K562 (cell line): Measurements from ENCODE around the gene GRAMD4. TPM values are rescaled to one million over a fixed set of nuclear protein-coding genes. Genes with fewer than 3 reads are reported as not detected.

Source experiments
- ATAC-seq: fragments of 200-7000 bp; cut with Tn5 transposase; 3 replicates; pipeline ENCODE4 v1.9.1; 2020; ENCODE audit warnings: moderate library complexity
- BruUV-seq: library from RNA; stranded (reverse); fragments of 400-500 nt; replicated peaks from 2 replicates; lab custom pipeline; 2021; lab: Mats Ljungman, UMichigan
- CTCF ChIA-PET: fragments of 300-600 bp; formaldehyde crosslinking; extraction: SDS; loops from one replicate; lab custom pipeline; 2021; ENCODE audit warnings: low intra/inter-chr PET ratio; lab: Yijun Ruan, JAX
- POLR2A ChIA-PET: fragments of 300-600, 350-650 bp; sonication (Branson Sonifier 250); formaldehyde crosslinking; extraction: SDS; loops from one replicate; lab custom pipeline; 2021; ENCODE audit warnings: antibody characterized with exemption, inconsistent platforms; lab: Yijun Ruan, JAX
- DNase-seq, 4 experiments: peaks; one replicate each; pipeline versions ENCODE4 v3.0.0 to v3.0.0-alpha.2; 2011 to 2018; ENCODE audit warnings: low spot score in 3 of 4, mixed read lengths in 3 of 4; ENCODE audit errors: extremely low read depth in 1 of 4
- FAIRE-seq: peaks from 2 replicates; lab custom pipeline; 2011; peaks lifted over from hg19 to GRCh38; lab: Jason Lieb, UNC
- H2AFZ ChIP-seq: 2 replicates; pipeline ENCODE4 v1.6.0; 2011; ENCODE audit warnings: low read depth, low read length, control low read depth, inconsistent platforms
- H3K27ac ChIP-seq: fragments of 200-600 bp; 3 replicates; pipeline ENCODE4 v1.8.0; 2011; ENCODE audit warnings: low read depth, mild to moderate bottlenecking, control low read depth, inconsistent platforms, low read length, moderate library complexity, mixed read lengths; ENCODE audit errors: extremely low read depth
- H3K27me3 ChIP-seq, 2 experiments: fragments of 300-600 bp in 1 of 2; 2 replicates in 1 of 2; 3 replicates in 1 of 2; pipeline versions ENCODE4 v1.6.0 to v1.8.0; 2011; ENCODE audit warnings: inconsistent platforms in 2 of 2, low read length in 2 of 2, mild to moderate bottlenecking in 1 of 2, mixed read lengths in 1 of 2, moderate library complexity in 1 of 2; ENCODE audit not compliant: control insufficient read depth in 2 of 2, insufficient read depth in 2 of 2
- H3K36me3 ChIP-seq: fragments of 300-600 bp; 3 replicates; pipeline ENCODE4 v1.8.0; 2011; ENCODE audit warnings: mild to moderate bottlenecking, low read length, inconsistent platforms; ENCODE audit not compliant: control insufficient read depth, insufficient read depth
- H3K4me1 ChIP-seq, 2 experiments: fragments of 200-600 bp in 1 of 2; replicated peaks in 1 of 2; 2 replicates in 1 of 2; 3 replicates in 1 of 2; pipeline versions ENCODE4 v1.5.1 to v1.8.0; 2011; ENCODE audit warnings: inconsistent platforms in 2 of 2, low read length in 2 of 2, mild to moderate bottlenecking in 1 of 2, mixed read lengths in 1 of 2, moderate library complexity in 1 of 2; ENCODE audit not compliant: control insufficient read depth in 2 of 2, insufficient read depth in 2 of 2
- H3K4me2 ChIP-seq: 2 replicates; pipeline ENCODE4 v1.6.1; 2011; ENCODE audit warnings: low read length, control low read depth, inconsistent platforms, mixed read lengths; ENCODE audit not compliant: insufficient read depth
- H3K4me3 ChIP-seq: fragments of 200-600 bp; sonication (generic), shearing (Covaris generic); 2 replicates; pipeline ENCODE4 v1.5.1; 2016; ENCODE audit warnings: control low read depth, inconsistent platforms
- H3K79me2 ChIP-seq: fragments of 200-600 bp; 3 replicates; pipeline ENCODE4 v1.8.0; 2011; ENCODE audit warnings: low read length, inconsistent platforms; ENCODE audit not compliant: control insufficient read depth, insufficient read depth
- H3K9ac ChIP-seq, 2 experiments: 2 replicates each; pipeline versions ENCODE4 v1.6.0 to v1.6.1; 2011; ENCODE audit warnings: low read depth in 2 of 2, low read length in 2 of 2, control low read depth in 1 of 2, inconsistent platforms in 1 of 2, mild to moderate bottlenecking in 1 of 2, mixed read lengths in 1 of 2; ENCODE audit not compliant: insufficient read depth in 1 of 2
- H3K9me1 ChIP-seq: one replicate; pipeline ENCODE4 v1.6.0; 2011; ENCODE audit warnings: inconsistent platforms, mild to moderate bottlenecking, low read length, moderate library complexity; ENCODE audit not compliant: control insufficient read depth, insufficient read depth
- H3K9me3 ChIP-seq: replicated peaks from 2 replicates; pipeline ENCODE4 v1.5.1; 2011; ENCODE audit warnings: low read depth, low read length, inconsistent platforms; ENCODE audit not compliant: control insufficient read depth, insufficient read depth
- H4K20me1 ChIP-seq: replicated peaks from 2 replicates; pipeline ENCODE4 v1.6.1; 2011; ENCODE audit warnings: low read length, inconsistent platforms, mixed read lengths; ENCODE audit not compliant: control insufficient read depth, insufficient read depth
- ARHGAP35 ChIP-seq: fragments of 450-650 bp; IDR thresholded peaks from 2 replicates; pipeline ENCODE4 v1.6.1; 2018; ENCODE audit not compliant: partially characterized antibody
- HCFC1 ChIP-seq: IDR thresholded peaks from 2 replicates; pipeline ENCODE4 v1.6.1; 2012; ENCODE audit warnings: low read depth, low read length, improper control_type of control experiment
- HMGN3 ChIP-seq: IDR thresholded peaks from 2 replicates; pipeline ENCODE4 v1.6.1; 2011; ENCODE audit warnings: borderline replicate concordance, low read depth, mild to moderate bottlenecking, mixed read lengths, low read length; ENCODE audit not compliant: insufficient read length; ENCODE audit errors: extremely low read depth
- MTA1 ChIP-seq: fragments of 450-650 bp; IDR thresholded peaks from 2 replicates; pipeline ENCODE4 v1.6.1; 2017; ENCODE audit warnings: borderline replicate concordance
- ZNF445 ChIP-seq: fragments of 250-450 bp; sonication (Bioruptor Pico); IDR thresholded peaks from 2 replicates; pipeline ENCODE4 v1.4.0; 2020; ENCODE audit warnings: low read depth, mild to moderate bottlenecking, moderate library complexity
- WGBS: fragments of 100-300 bp; shearing (Covaris generic); methylation state at CpG from one replicate; pipeline ENCODE4 v1.1.6; 2016; ENCODE audit warnings: low coverage, mixed read lengths; ENCODE audit not compliant: insufficient coverage; ENCODE audit errors: missing lambda C conversion rate; 5-methylcytosine and 5-hydroxymethylcytosine counted together
- in situ Hi-C: fragments of 300-500 bp; cut with MboI; formaldehyde crosslinking; loops from 4 replicates; pipeline ENCODE4 v1.15.0; 2018; ENCODE audit warnings: inconsistent platforms, mixed read lengths
- intact Hi-C: fragments of 100-400 bp; cut with micrococcal nuclease; formaldehyde crosslinking; loops from 2 replicates; pipeline ENCODE4 v1.14.2; 2022
- polyA plus RNA-seq, 8 experiments: library from polyadenylated mRNA; depleted of rRNA in 4 of 8; stranded (reverse) in 5 of 8; unstranded in 3 of 8; fragments of >200 nt; fragmentation: Nextera tagmentation in 2 of 8; fragmentation: Illumina TruSeq in 1 of 8; extraction: Ambion mirVana in 2 of 8; extraction: Trizol in 1 of 8; gene quantifications; 2 replicates each; pipeline versions ENCODE4 v1.2.1 to v1.2.3, GENCODE V29; 2011 to 2014; ENCODE audit warnings: inconsistent platforms in 1 of 8, missing spikeins in 1 of 8
- total RNA-seq, 7 experiments: library from RNA; depleted of rRNA in 6 of 7; stranded (reverse); fragments of >200 nt in 6 of 7; fragmentation: Illumina TruSeq in 2 of 7; extraction: Trizol in 2 of 7; gene quantifications; 2 replicates each; pipeline versions ENCODE4 v1.2.1 to v1.2.3, GENCODE V29; 2011 to 2021; ENCODE audit warnings: low replicate concordance in 1 of 7
- TF ChIP-seq, protein P1 (sequence below): fragments of 450-650 bp; formaldehyde crosslinking; conservative IDR thresholded peaks from 2 replicates; pipeline ENCODE4 v1.4.0; 2022; ENCODE audit warnings: mild to moderate bottlenecking, missing genetic modification characterization
- TF ChIP-seq, protein P2 (sequence below), 2 experiments: fragments of 450-650 bp; IDR thresholded peaks; 2 replicates each; pipeline ENCODE4 v1.6.1; 2016

The GRAMD4 gene
- total and polyA plus RNA-seq, 9 of the 15 experiments (the other 6 are each of a cell fraction or from before 2014, with no cell fraction given), result 0.18 to 44.8 (median 18.6) TPM

DNA sequence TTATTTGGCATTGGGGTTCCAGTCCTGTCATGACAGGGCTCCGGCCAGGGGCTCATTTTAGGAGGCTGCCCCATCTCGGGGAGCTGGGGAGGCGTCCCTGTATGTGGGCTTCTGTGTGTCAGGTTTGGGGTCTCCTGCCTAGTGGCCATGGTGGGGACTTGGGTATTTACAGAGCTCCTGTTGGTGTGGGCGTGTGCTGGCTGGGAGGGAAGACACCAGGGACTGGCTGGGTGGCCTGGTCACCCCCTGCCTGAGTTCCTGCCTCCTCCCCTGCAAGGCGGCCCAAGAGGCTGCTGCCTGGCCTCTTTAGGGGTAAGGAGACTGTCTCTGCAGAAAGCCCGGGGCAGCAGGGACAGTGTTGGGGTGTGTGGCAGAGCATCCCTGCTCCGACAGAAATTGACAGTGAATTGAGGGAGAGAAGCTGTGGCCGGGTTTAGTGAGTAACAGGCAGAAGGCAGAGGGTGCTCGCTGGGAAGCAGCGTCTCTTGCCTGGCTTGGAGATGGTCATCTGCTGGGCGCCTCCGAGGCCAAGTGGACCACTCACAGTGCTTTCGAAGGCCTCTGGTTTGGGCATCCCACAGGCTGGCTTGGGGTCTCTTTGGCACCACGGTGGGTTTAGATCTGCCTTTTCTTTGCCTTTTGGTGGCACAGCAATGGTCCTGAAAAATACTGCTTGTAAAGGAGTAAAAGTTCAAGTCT lies 40.3 kb upstream of the GRAMD4 start:
- H3K27me3 ChIP-seq, result no peaks in the 10 kb centered on the region
- CTCF ChIA-PET, result no interaction called here
- H2AFZ ChIP-seq, result no peak overlapping the region
- H3K9me1 ChIP-seq, result no peaks in the 10 kb centered on the region
- peaks cover 9% of the 10 kb centered on the region for H4K20me1 ChIP-seq
- H3K4me1 ChIP-seq, result peaks cover 44 to 67% of the 10 kb centered on the region in 2 experiments
- in situ Hi-C loops, result no loop called here
- FAIRE-seq (no peak), ATAC-seq (peak; percentile 9; the same call in 1 of the 3 replicates), DNase-seq (no peak)
- intact Hi-C loops, result no loop called here
- no TSS peak for BruUV-seq
- 63% methylated on average over 6 of the region's 14 CpGs for WGBS
- POLR2A ChIA-PET, result interaction anchor here (0.6 to 1.1 kb wide), 2 partner anchors 9 to 29 kb away, joined by 3 to 5 read pairs; no protein-coding TSS in a partner anchor
- H3K9me3 ChIP-seq, result no peaks in the 10 kb centered on the region
- peaks cover 8% of the 10 kb centered on the region; the same call in 2 of the 3 replicates for H3K36me3 ChIP-seq
- peaks cover 75% of the 10 kb centered on the region for H3K79me2 ChIP-seq
- peak overlapping the region; percentile 57; the same call in 1 of the 2 replicates for H3K4me3 ChIP-seq
- H3K9ac ChIP-seq, result peak overlapping the region; percentile 71 to 95; a peak in 3 of 4 replicates
- H3K27ac ChIP-seq, result peak overlapping the region; percentile 44; the same call in 2 of the 3 replicates
- peak overlapping the region; percentile 78 for H3K4me2 ChIP-seq
- TF ChIP-seq MTA1 (no peak), ARHGAP35 (no peak), ZNF445 (no peak), HMGN3 (no peak), HCFC1 (no peak)
- TF ChIP-seq, protein P1, sequence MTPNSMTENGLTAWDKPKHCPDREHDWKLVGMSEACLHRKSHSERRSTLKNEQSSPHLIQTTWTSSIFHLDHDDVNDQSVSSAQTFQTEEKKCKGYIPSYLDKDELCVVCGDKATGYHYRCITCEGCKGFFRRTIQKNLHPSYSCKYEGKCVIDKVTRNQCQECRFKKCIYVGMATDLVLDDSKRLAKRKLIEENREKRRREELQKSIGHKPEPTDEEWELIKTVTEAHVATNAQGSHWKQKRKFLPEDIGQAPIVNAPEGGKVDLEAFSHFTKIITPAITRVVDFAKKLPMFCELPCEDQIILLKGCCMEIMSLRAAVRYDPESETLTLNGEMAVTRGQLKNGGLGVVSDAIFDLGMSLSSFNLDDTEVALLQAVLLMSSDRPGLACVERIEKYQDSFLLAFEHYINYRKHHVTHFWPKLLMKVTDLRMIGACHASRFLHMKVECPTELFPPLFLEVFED (CRISPR knock-in tag), result no peak
- TF ChIP-seq, protein P2, sequence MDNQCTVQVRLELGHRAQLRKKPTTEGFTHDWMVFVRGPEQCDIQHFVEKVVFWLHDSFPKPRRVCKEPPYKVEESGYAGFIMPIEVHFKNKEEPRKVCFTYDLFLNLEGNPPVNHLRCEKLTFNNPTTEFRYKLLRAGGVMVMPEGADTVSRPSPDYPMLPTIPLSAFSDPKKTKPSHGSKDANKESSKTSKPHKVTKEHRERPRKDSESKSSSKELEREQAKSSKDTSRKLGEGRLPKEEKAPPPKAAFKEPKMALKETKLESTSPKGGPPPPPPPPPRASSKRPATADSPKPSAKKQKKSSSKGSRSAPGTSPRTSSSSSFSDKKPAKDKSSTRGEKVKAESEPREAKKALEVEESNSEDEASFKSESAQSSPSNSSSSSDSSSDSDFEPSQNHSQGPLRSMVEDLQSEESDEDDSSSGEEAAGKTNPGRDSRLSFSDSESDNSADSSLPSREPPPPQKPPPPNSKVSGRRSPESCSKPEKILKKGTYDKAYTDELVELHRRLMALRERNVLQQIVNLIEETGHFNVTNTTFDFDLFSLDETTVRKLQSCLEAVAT (IDR thresholded peaks at IDR 0.05), result no peak
